ENCODE data around the gene NRXN3.

GRCh38 chr14:79840831-79841230, 1670.7 kb downstream of the NRXN3 start:
- TF ChIP-seq CTCF (conservative IDR thresholded peaks at IDR 0.05 in 1 of 2, IDR thresholded peaks at IDR 0.05 in 1 of 2; ENCODE audit: extremely low read depth in 1 of 2, insufficient read depth in 1 of 2, low read depth in 1 of 2, low read length in 2 of 2) (no peak), EZH2 (IDR thresholded peaks at IDR 0.05; ENCODE audit: borderline replicate concordance, low read length) (no peak)

All from mammary epithelial cell (primary cell).